DOHH2 (cell line): ENCODE measurements around the gene EFTUD2.

Experiments used
- H3F3A ChIP-seq: fragments of 200-600 bp; sonication (generic), shearing (Covaris generic); 2 replicates; pipeline ENCODE4 v1.6.0; 2016; ENCODE audit warnings: antibody characterized with exemption, mild to moderate bottlenecking; ENCODE audit not compliant: control insufficient read depth, insufficient read depth
- H3K27ac ChIP-seq: fragments of 200-600 bp; sonication (generic); 2 replicates; pipeline ENCODE4 v1.5.1; 2014; ENCODE audit warnings: low read depth, mild to moderate bottlenecking, low read length, moderate library complexity
- H3K27me3 ChIP-seq: fragments of 200-600 bp; sonication (generic); 2 replicates; pipeline ENCODE4 v1.6.1; 2014; ENCODE audit warnings: mild to moderate bottlenecking, low read length, mixed read lengths; ENCODE audit not compliant: control insufficient read depth
- H3K36me3 ChIP-seq: fragments of 200-600 bp; sonication (generic); 2 replicates; pipeline ENCODE4 v1.6.1; 2014; ENCODE audit warnings: mild to moderate bottlenecking, low read length, moderate library complexity, mixed read lengths; ENCODE audit not compliant: control insufficient read depth
- H3K4me1 ChIP-seq: fragments of 200-600 bp; sonication (generic); 2 replicates; pipeline ENCODE4 v1.6.1; 2014; ENCODE audit warnings: mild to moderate bottlenecking, low read length, mixed read lengths; ENCODE audit not compliant: control insufficient read depth
- H3K4me2 ChIP-seq: fragments of 200-600 bp; sonication (generic); 2 replicates; pipeline ENCODE4 v1.6.0; 2014; ENCODE audit warnings: mild to moderate bottlenecking, low read length, moderate library complexity
- H3K4me3 ChIP-seq: fragments of 200-600 bp; sonication (generic); 2 replicates; pipeline ENCODE4 v1.5.1; 2014; ENCODE audit warnings: mild to moderate bottlenecking, low read length, mixed read lengths
- H3K79me2 ChIP-seq: fragments of 200-600 bp; sonication (generic); 2 replicates; pipeline ENCODE4 v1.6.1; 2014; ENCODE audit warnings: mild to moderate bottlenecking, low read length, mixed read lengths; ENCODE audit not compliant: control insufficient read depth
- H3K9me2 ChIP-seq: fragments of 200-600 bp; sonication (generic); replicated peaks from 2 replicates; pipeline ENCODE4 v1.6.1; 2014; ENCODE audit warnings: mild to moderate bottlenecking, low read length, mixed read lengths; ENCODE audit not compliant: control insufficient read depth
- H3K9me3 ChIP-seq: fragments of 200-600 bp; sonication (generic); 2 replicates; pipeline ENCODE4 v1.6.1; 2014; ENCODE audit warnings: antibody characterized with exemption, low read length, mixed read lengths; ENCODE audit not compliant: control insufficient read depth, insufficient read depth
- H4K20me1 ChIP-seq: fragments of 200-600 bp; sonication (generic); 2 replicates; pipeline ENCODE4 v1.6.0; 2014; ENCODE audit warnings: low read depth, mild to moderate bottlenecking, antibody characterized with exemption, low read length, moderate library complexity; ENCODE audit not compliant: control insufficient read depth, insufficient read depth
- CTCF ChIP-seq: fragments of 200-600 bp; sonication (generic); IDR thresholded peaks from one replicate; pipeline ENCODE4 v1.5.1; 2014; ENCODE audit warnings: antibody characterized with exemption, mild to moderate bottlenecking, low read depth, low read length; ENCODE audit not compliant: poor library complexity, severe bottlenecking
- EZH2phosphoT487 ChIP-seq: fragments of 200-600 bp; sonication (generic); IDR thresholded peaks from 2 replicates; pipeline ENCODE4 v1.6.1; 2017; ENCODE audit warnings: borderline replicate concordance, mild to moderate bottlenecking, antibody characterized with exemption, low read length, moderate library complexity, mixed read lengths

EFTUD2 gene

DNA sequence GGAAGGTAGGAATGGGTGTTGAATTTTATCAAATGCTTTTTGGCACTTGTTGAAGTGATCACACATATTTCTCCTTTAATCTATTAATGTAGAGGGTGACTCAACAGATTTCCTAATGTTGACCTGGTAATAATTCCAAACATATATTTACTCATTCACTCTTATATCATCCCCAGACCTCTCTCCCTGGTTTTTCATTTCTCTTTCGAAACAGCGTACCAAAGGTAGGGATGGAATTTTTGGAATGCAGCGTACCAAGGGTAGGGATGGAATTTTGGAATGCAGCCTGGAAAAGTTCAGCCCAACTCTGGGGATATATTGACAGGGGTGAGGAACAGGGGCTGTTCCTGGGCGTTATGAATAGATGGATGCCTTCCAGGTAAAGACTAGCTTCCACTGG lies 41.1 kb upstream of the EFTUD2 start:
- H3F3A ChIP-seq, result peaks cover 7% of the 10 kb centered on the region; the same call in 1 of the 2 replicates
- no peaks in the 10 kb centered on the region for H4K20me1 ChIP-seq
- H3K79me2 ChIP-seq, result peaks cover 93% of the 10 kb centered on the region
- no peaks in the 10 kb centered on the region for H3K9me2 ChIP-seq
- no peaks in the 10 kb centered on the region for H3K9me3 ChIP-seq
- no peak for TF ChIP-seq EZH2phosphoT487
- no peak for TF ChIP-seq CTCF
- no peak overlapping the region for H3K4me2 ChIP-seq
- H3K27ac ChIP-seq, result no peak overlapping the region
- H3K4me3 ChIP-seq, result no peak overlapping the region
- H3K27me3 ChIP-seq, result no peaks in the 10 kb centered on the region
- peaks cover 15% of the 10 kb centered on the region for H3K4me1 ChIP-seq
- H3K36me3 ChIP-seq, result peaks cover 77% of the 10 kb centered on the region

- Histone ChIP-seq H3K27me3 (no peaks in the 10 kb centered on the region), H3K9me2 (no peaks in the 10 kb centered on the region), H3K79me2 (peaks cover 41% of the 10 kb centered on the region), H3K4me1 (no peaks in the 10 kb centered on the region), H3F3A (peaks cover 4% of the 10 kb centered on the region; the same call in 1 of the 2 replicates), H4K20me1 (no peaks in the 10 kb centered on the region), H3K4me2 (no peak overlapping the region), H3K27ac (no peak overlapping the region), H3K36me3 (peaks cover 83% of the 10 kb centered on the region), H3K4me3 (no peak overlapping the region), H3K9me3 (no peaks in the 10 kb centered on the region)
- TF ChIP-seq CTCF, result no peak
- no peak for TF ChIP-seq EZH2phosphoT487
Observed at GRCh38 chr17:44935116-44935515, 35.9 kb upstream of the EFTUD2 start.

DNA sequence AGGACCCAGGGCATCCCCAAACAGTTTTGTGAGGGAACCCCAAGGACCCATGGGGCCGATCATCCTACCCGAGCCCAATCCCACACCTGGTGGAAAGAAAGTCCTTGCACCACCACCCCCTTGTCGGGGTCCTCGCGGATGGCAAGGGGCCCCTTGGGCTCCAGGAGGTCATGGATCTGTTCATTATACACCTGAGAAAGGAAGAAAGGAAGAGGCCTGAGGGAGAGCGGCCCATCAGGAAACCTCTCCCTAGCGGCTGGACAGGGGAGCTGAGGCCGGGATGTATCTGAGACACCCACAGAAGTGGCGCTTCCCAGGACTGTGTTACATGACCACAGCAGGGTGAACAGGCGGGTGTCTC lies 35.5 kb upstream of the EFTUD2 start:
- TF ChIP-seq CTCF (no peak), EZH2phosphoT487 (no peak)
- no peak overlapping the region for H3K27ac ChIP-seq

More for the DNA sequence above, 35.5 kb upstream of the EFTUD2 start:
- Histone ChIP-seq H4K20me1 (no peaks in the 10 kb centered on the region), H3K4me1 (no peaks in the 10 kb centered on the region), H3K36me3 (peaks cover 83% of the 10 kb centered on the region), H3K4me2 (no peak overlapping the region), H3K27me3 (no peaks in the 10 kb centered on the region), H3K79me2 (peaks cover 37% of the 10 kb centered on the region), H3K9me2 (no peaks in the 10 kb centered on the region), H3K9me3 (no peaks in the 10 kb centered on the region), H3F3A (peaks cover 4% of the 10 kb centered on the region; the same call in 1 of the 2 replicates), H3K4me3 (no peak overlapping the region)
